Pancreas (tissue), 10 donors: ENCODE results near the gene SLC25A1. TPM values are rescaled to one million over a fixed set of nuclear protein-coding genes. Genes with fewer than 3 reads are reported as not detected.

Experiments
- ATAC-seq, 4 donors: fragments of 200-7000 bp; cut with Tn5 transposase; one replicate each; pipeline versions ENCODE4 v1.8.0 to v1.9.1; 2020; ENCODE audit warnings: mild to moderate bottlenecking in 4 of 4, moderate library complexity in 4 of 4
- DNase-seq, 6 donors: peaks; one replicate each; pipeline ENCODE4 v3.0.0-alpha.2; 2020
- FAIRE-seq: peaks from 2 replicates; lab custom pipeline; 2012; peaks lifted over from hg19 to GRCh38; lab: Jason Lieb, UNC
- H3K27ac ChIP-seq, 4 donors: fragments of 200-600 bp; sonication (generic); 1 replicate in 3 of 4; 2 replicates in 1 of 4; pipeline versions ENCODE4 v1.5.0 to v1.8.0; 2020
- H3K27me3 ChIP-seq, 4 donors: fragments of 200-600 bp; one replicate each; pipeline ENCODE4 v1.8.0; 2021
- H3K36me3 ChIP-seq, 3 donors: fragments of 200-600 bp; sonication (generic) in 1 of 3; one replicate each; pipeline versions ENCODE4 v1.5.0 to v1.8.0; 2020 to 2021
- H3K4me1 ChIP-seq, 3 donors: fragments of 200-600 bp; one replicate each; pipeline ENCODE4 v1.8.0; 2021
- H3K4me3 ChIP-seq, 4 donors: fragments of 200-600 bp; sonication (generic) in 2 of 4; one replicate each; pipeline versions ENCODE4 v1.5.0 to v1.8.0; 2020 to 2021
- H3K9me3 ChIP-seq, 4 donors: fragments of 200-600 bp; one replicate each; pipeline ENCODE4 v1.8.0; 2021
- WGBS, 2 donors: extraction: QIAGEN DNeasy Blood & Tissue Kit; methylation state at CpG; one replicate each; pipeline ENCODE4 v1.1.7; 2013; 5-methylcytosine and 5-hydroxymethylcytosine counted together
- intact Hi-C, 3 donors: fragments of 100-400 bp; cut with DNase I; formaldehyde crosslinking; loops; one replicate each; pipeline versions ENCODE4 v1.11.1 to v1.14.2; 2022
- polyA plus RNA-seq, 2 donors: library from polyadenylated mRNA; stranded (reverse); fragments of 200-250 nt; gene quantifications; one replicate each; pipeline ENCODE4 v1.2.3, GENCODE V29; 2013
- total RNA-seq, 6 donors: library from RNA; stranded (reverse); fragmentation: NEBNext Ultra II Directional in 4 of 6; extraction: Animal tissue kit (Norgen Biotek cat#: 25700) in 4 of 6; gene quantifications; one replicate each; pipeline versions ENCODE4 v1.2.1 to v1.2.4, GENCODE V29; 2021 to 2023
- TF ChIP-seq, protein P1 (sequence below), 4 donors: fragments of 200-600 bp; sonication (generic) in 3 of 4; IDR thresholded peaks; one replicate each; pipeline versions ENCODE4 v1.5.0 to v1.8.0; 2021; ENCODE audit warnings: antibody characterized with exemption in 4 of 4
- donor health status: healthy with polysubstance abuse.
- donor health status: DM: no; HTN: no; CAD: no; lungs with moderate emphysema.
- donor health status: DM: no; HTN: no; CAD: no.
- donor health status: control.
- donor health status: control.
- donor health status: Bipolar disorder and iron deficiency.
- donor health status: DM: yes; HTN: yes; CAD: no.
- donor health status: DM: no; HTN: no; CAD: no.
- donor health status: DM: no; HTN: no; CAD: no.
- donor health status: DM: yes; HTN: yes; CAD: no.

Gene SLC25A1
- total and polyA plus RNA-seq, 8 donors, result 29.3 to 43.9 (median 35.9) TPM

GRCh38 chr22:19176732-19177131, 1.8 kb downstream of the SLC25A1 start:
- no peaks in the 10 kb centered on the region for H3K9me3 ChIP-seq
- intact Hi-C loops, result no loop called here
- H3K4me3 ChIP-seq, result no peak overlapping the region
- no peaks in the 10 kb centered on the region for H3K27me3 ChIP-seq
- 75% methylated on average over 12 of the region's 12 CpGs for WGBS, 2 donors
- no peak overlapping the region for H3K27ac ChIP-seq
- ATAC-seq (no peak), DNase-seq (peak in 2 of 6 donors; percentile 25 to 76), FAIRE-seq (no peak)
- H3K4me1 ChIP-seq, result peaks cover 5 to 22% (median 18%) of the 10 kb centered on the region in 3 donors
- TF ChIP-seq, protein P1, sequence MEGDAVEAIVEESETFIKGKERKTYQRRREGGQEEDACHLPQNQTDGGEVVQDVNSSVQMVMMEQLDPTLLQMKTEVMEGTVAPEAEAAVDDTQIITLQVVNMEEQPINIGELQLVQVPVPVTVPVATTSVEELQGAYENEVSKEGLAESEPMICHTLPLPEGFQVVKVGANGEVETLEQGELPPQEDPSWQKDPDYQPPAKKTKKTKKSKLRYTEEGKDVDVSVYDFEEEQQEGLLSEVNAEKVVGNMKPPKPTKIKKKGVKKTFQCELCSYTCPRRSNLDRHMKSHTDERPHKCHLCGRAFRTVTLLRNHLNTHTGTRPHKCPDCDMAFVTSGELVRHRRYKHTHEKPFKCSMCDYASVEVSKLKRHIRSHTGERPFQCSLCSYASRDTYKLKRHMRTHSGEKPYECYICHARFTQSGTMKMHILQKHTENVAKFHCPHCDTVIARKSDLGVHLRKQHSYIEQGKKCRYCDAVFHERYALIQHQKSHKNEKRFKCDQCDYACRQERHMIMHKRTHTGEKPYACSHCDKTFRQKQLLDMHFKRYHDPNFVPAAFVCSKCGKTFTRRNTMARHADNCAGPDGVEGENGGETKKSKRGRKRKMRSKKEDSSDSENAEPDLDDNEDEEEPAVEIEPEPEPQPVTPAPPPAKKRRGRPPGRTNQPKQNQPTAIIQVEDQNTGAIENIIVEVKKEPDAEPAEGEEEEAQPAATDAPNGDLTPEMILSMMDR (IDR thresholded peaks at IDR 0.05), result no peak
- H3K36me3 ChIP-seq, result no peaks in the 10 kb centered on the region

DNA sequence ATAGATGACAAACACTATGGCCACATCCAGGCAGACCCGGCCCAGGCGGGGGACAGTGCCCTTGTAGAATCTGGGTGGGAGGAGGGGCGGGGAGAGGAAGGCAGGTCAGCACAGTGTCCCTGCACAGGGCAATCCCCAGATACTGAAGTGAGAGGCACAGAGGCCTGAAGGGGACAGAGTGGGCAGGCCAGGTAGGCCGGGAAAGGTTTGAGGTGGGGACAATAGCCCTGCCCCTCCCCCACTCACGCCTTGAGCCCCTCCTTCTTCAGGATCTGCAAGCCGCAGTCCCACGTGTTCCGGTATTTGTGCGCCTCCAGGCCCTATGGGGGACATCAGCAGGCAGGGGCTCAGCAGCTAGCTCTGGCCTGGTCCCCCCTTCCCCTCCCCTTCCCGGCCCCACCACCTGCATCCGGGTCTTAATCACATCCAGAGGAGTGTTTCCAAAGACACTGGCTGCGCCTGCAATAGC, 2.3 kb downstream of the SLC25A1 start:
- H3K9me3 ChIP-seq, result no peaks in the 10 kb centered on the region
- FAIRE-seq, result no peak
- peaks cover 5 to 22% (median 18%) of the 10 kb centered on the region in 3 donors for H3K4me1 ChIP-seq
- TF ChIP-seq, protein P1 (IDR thresholded peaks at IDR 0.05), result no peak
- 72 to 77% methylated on average over 11 to 12 of the region's 12 CpGs for WGBS, 2 donors
- H3K36me3 ChIP-seq, result no peaks in the 10 kb centered on the region
- H3K27ac ChIP-seq, result no peak overlapping the region
- intact Hi-C loops, result no loop called here
- H3K27me3 ChIP-seq, result no peaks in the 10 kb centered on the region
- no peak for ATAC-seq
- no peak overlapping the region for H3K4me3 ChIP-seq
- peak in 2 of 6 donors; percentile 22 to 70 for DNase-seq

DNA sequence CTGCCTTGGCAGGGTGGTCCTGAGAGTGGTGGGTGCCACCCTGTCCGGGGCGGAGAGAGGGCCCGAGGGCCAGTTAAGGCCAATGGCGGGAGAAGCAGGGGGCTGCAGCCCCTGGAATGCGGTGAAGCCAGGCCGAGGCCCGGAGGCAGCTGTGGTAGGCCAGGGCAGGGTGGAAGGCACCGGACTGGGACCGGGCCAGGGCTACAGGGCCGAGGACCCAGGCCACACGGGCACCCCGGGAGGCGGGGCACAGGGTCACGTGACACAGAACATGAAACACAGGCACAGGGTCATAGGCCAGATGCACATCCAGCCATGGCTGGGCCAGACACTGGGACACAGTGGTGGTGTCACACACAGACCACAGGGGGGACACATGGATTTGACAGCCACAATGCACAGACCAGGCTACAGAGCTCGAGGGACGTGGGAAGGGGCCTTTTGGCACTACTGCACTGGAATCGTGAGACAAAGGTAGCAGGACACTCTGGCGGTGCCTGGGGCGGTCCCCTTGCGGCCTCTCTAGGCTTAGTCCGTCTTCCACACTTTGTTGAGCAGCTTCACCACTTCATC, 2.8 kb downstream of the SLC25A1 start:
- no peak for FAIRE-seq
- Histone ChIP-seq H3K4me3 (no peak overlapping the region), H3K27me3 (no peaks in the 10 kb centered on the region), H3K27ac (no peak overlapping the region), H3K9me3 (no peaks in the 10 kb centered on the region), H3K4me1 (peaks cover 5 to 25% (median 20%) of the 10 kb centered on the region in 3 donors), H3K36me3 (no peaks in the 10 kb centered on the region)
- ATAC-seq, result no peak
- TF ChIP-seq, protein P1 (IDR thresholded peaks at IDR 0.05), result no peak
- peak in 3 of 6 donors; percentile 24 to 82 (median 49) for DNase-seq
- WGBS, 2 donors, result 75 to 79% methylated on average over 17 to 21 of the region's 21 CpGs
- intact Hi-C loops, result no loop called here

DNA sequence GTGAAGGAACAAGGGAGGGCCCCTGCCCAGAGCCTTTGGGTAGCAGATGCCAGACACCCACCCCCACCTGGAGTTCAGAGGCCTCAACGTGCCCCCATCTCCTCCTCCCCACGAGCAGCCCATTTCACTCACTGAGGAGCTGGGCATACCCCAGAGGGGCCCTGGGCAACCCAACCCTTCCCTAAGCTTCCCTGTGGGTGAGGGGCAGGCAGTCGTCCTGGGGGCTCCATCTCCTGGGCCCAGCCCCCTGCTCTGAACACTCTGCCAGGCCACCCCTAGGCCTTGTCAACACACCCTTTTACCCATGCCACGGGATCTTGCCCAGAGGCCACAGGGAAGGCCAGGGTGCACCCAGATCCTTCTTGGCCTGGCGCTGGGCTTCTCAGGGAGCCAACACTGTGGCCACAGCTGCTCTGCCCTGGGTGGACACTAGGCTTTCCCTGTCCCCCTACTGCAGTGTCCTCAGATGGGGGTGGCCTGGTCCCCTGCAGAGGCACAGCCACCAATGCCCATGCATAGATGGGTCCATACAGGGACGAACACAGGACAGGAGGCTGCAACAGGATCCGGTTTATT, 3.4 kb downstream of the SLC25A1 start:
- TF ChIP-seq, protein P1 (IDR thresholded peaks at IDR 0.05), result no peak
- Histone ChIP-seq H3K4me3 (no peak overlapping the region), H3K36me3 (no peaks in the 10 kb centered on the region), H3K27me3 (peaks cover 0 to under 1% (median 0%) of the 10 kb centered on the region in 4 donors), H3K4me1 (peaks cover 5 to 27% (median 24%) of the 10 kb centered on the region in 3 donors), H3K27ac (no peak overlapping the region), H3K9me3 (no peaks in the 10 kb centered on the region)
- WGBS, 2 donors, result 68 to 72% methylated on average over 7 of the region's 7 CpGs
- no peak for FAIRE-seq
- intact Hi-C loops, result no loop called here
- peak in 2 of 6 donors; percentile 58 to 80 for DNase-seq
- ATAC-seq, result no peak
